ENCODE data around the gene MBD6.
A peak's percentile ranks its signal among the peaks of the same experiment; 100 is the strongest.
"Not testable (repeated sequence)": the region's sequence is repeated elsewhere in the genome, so short reads cannot be mapped to it uniquely, and the experiment has no call there.

MBD6 gene

GRCh38 chr12:57549909-57550640 is 27.5 kb downstream of the MBD6 start, which contains the start of gene KIF5A:
KIF5A (plus strand) TSS chr12:57550044; CDS start chr12:57550272, 228 bp downstream.
- DNase-seq = peak; percentile 42

GRCh38 chr12:57550641-57551549 is 28.3 kb downstream of the MBD6 start:
- no peak for DNase-seq

- DNase-seq = no peak
Observed at GRCh38 chr12:57551637-57552305, 29.1 kb downstream of the MBD6 start.

- no peak for DNase-seq
Observed at GRCh38 chr12:57552306-57552651, 29.7 kb downstream of the MBD6 start.

- DNase-seq = no peak
Observed at GRCh38 chr12:57552835-57553313, 30.2 kb downstream of the MBD6 start.

GRCh38 chr12:57553343-57554202 is 30.9 kb downstream of the MBD6 start:
- no peak for DNase-seq

- no peak for DNase-seq
Observed at GRCh38 chr12:57554453-57554852, 31.8 kb downstream of the MBD6 start.

- no peak for DNase-seq
Observed at GRCh38 chr12:57554897-57555296, 32.3 kb downstream of the MBD6 start.

GRCh38 chr12:57558864-57559263 is 36.2 kb downstream of the MBD6 start:
- no peak for DNase-seq

- no peak for DNase-seq
Observed at GRCh38 chr12:57560516-57560915, 37.9 kb downstream of the MBD6 start.

GRCh38 chr12:57561117-57561516 is 38.5 kb downstream of the MBD6 start:
- DNase-seq = not testable (repeated sequence)

- no peak for DNase-seq
Observed at GRCh38 chr12:57563358-57563757, 40.7 kb downstream of the MBD6 start.

GRCh38 chr12:57564178-57564740 is 41.6 kb downstream of the MBD6 start:
- no peak for DNase-seq

GRCh38 chr12:57568838-57569237 is 46.2 kb downstream of the MBD6 start:
- no peak for DNase-seq

- DNase-seq = no peak
Observed at GRCh38 chr12:57569858-57570257, 47.2 kb downstream of the MBD6 start.

- not testable (repeated sequence) for DNase-seq
Observed at GRCh38 chr12:57570438-57570837, 47.8 kb downstream of the MBD6 start.

- DNase-seq = no peak
Observed at GRCh38 chr12:57571926-57572762, 49.5 kb downstream of the MBD6 start.

GRCh38 chr12:57574795-57575194 is 52.2 kb downstream of the MBD6 start:
- DNase-seq = no peak

- DNase-seq = no peak
Observed at GRCh38 chr12:57575771-57576612, 53.4 kb downstream of the MBD6 start.

- no peak for DNase-seq
Observed at GRCh38 chr12:57576613-57577160, 54.1 kb downstream of the MBD6 start.

Measured in T-helper 9 cell (primary cell).